SHP77 treated with DMSO at 0.1 percent for 48 hours (cell line): ENCODE measurements around the gene ACAP2.
"Not testable (repeated sequence)": the region's sequence is repeated elsewhere in the genome, so short reads cannot be mapped to it uniquely, and the experiment has no call there.

Source experiments
- DNase-seq: peaks from one replicate; lab custom pipeline; 2025; lab: John Stamatoyannopoulos, UW

The ACAP2 gene

DNA sequence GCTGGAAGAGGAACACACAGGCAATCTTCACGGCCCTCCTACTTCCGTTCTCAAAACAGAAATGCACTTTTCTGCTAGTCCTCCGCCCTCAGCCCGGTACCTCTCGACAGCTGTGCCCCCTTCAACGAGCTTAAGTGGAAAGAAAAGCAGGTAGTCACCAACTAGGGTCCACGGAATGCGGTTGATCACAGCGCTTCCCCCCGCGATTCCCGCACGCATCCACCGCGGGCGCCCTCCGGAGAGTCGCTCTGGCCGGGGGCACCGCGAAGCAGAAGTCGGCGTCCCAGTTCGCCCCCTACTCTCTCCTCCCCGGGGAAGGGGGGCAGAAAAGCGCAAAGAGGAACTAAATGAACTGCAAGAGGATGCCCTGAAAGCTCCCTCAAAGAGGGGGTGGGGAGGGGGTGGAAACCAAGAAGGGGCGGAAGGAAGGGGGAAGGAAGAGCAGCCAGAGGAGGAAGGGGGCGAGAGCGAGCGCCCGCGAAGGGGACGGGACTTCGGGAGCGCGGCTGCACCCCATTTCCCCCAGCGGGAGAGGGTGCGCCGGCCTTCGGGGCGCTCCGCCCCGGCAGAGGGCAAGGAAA, 738 bp downstream of the ACAP2 start:
- DNase-seq = no peak

DNA sequence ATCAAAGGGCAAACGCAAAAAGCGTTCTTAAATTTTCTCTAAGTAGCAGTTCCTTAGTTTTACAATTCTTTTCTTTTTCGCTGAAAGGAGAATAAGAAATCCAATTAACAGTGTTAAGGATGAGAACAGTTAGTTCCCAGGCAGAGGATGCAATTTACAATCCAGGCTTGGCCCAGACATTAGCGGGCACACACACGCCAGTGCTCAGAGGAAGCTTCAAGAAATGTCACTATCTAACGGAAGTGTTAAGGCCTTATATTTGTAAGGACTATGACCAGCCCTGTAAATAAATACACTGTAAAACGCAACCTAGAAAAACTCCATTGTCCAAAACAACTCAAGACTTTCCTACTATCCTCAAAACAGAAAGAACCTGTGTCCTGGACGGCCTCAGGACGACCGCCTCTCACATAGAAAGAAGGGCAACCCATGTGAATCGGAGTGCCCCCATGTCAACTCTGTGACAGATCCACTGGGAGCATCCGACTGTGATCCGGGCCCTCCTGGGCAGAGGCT, 1.3 kb downstream of the ACAP2 start:
- DNase-seq = no peak

DNA sequence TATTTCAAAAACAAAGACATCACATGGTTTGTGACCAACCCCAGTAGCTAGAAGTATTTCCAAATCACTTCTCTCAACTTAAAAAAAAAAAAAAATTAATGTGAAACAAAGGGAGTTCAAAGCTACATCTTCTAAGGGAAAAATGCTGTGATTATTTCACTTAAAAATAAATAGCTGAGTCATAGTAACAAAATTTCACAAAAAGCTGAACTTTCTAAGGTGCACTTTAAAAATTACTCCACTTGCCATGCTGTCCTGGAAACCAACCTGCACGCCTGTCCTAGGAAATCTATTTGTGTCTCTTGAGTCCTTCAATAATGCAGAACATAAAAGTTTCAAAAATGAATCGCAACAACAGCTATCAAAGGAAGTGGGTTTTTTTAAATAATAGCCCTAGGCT, 1.8 kb downstream of the ACAP2 start:
- no peak for DNase-seq

DNA sequence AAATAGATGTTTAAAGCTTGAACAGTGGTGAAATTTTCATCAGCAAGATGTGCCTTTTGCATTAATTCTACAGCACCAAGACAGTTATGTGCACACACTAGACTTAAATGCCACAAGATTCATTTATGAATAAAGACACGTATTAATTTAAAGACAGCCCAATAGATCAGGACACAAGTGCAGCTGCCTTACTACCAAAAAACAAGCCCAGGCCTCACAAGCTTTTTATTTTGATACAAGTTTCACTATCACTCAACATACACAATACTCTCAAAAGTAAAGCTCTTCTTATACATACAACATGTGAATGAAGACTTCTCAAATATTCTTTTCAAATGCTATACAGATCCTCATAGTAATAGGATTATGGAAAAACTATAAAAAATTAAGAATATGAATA, 2.4 kb downstream of the ACAP2 start:
- DNase-seq = no peak

DNA sequence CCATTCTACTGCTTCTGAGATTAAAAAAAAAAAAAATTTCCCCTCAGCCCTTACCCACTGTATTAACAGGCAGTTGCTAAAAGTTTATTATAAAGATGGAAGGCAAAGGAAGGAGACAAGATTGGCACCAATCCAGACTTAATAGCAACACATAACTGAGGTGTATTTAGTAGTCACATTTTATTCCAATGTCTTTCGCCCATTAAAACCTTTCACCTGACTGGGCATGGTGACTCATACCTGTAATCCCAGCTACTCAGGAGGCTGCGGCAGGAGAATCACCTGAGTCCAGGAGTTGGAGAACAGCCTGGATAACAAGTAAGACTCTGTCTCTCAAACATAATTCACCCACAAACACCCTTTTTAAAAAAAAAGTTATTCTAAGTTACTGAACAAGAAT, 4.4 kb downstream of the ACAP2 start:
- DNase-seq = no peak

DNA sequence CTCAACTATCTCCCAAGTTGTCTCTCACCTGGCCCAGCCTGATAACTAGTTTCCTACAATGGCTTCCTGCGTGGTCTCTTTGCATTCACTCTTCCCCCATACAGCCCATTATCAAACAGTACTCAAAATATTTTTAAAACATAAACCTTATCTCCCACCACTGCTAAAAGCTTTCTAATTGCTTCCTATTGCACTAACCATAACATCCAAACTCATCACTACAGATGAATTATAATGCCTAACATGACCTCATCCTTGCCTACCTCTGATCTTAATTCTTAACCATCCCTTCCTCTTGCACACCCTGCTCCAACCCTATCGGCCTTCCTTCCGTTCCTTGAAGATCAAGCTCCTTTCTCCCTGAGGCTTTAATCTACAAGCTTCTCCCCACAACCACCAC, 17.0 kb downstream of the ACAP2 start:
- no peak for DNase-seq

DNA sequence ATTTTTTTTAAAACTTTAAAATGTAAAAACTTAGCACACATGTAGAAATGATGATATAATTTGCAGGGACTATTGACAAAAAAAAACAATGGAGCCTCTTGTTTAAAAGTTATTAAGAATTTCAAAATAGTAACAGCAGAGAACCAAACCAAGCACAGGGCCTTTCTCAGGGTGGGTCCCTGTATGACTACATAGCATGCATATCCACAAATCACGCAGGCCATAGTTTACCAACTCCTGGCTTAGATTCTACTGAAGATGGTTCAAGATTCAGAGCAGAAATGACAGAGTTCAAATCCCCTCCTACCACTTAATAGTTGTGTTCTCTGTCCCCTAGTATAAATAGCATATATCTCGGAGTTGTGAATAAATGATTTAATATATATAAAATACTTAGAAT, 19.0 kb downstream of the ACAP2 start:
- no peak for DNase-seq

DNA sequence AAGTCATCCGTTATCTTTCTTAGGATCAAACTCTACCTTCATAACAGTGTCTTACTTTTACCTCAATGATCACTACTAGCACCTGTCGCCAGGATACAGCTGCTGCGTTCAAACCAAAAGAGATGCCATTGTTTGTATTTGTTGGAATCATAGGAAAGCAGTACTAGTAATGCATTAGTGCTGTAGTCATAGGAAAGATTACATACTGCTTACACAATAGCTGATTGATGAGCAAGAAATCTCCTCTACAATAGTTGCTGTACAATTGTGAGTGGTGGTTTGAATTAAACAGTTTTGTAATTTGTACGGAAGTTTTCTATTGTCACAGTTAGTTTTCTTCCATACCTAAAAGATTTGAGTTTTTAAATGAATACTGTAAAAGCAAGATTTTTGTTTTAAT, 21.4 kb downstream of the ACAP2 start:
- DNase-seq = no peak

DNA sequence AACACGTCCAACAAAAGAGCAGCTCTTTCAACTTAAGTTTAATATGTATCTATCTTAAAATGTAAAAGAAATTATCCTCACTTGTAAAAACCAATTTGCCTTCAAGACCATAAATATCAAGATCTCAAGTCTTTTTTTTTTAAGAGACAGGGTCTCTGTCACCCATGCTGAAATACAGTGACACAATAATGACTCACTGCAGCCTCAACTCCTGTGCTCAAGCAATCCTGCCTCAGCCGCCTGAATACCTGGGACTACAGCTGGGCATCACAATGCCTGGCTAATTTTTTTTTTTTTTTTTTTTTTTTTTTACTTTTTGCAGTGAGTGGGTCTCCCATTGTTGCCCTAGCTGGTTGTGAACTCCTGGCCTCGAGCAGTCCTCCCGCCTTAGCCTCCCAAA, 26.0 kb downstream of the ACAP2 start:
- DNase-seq = no peak

DNA sequence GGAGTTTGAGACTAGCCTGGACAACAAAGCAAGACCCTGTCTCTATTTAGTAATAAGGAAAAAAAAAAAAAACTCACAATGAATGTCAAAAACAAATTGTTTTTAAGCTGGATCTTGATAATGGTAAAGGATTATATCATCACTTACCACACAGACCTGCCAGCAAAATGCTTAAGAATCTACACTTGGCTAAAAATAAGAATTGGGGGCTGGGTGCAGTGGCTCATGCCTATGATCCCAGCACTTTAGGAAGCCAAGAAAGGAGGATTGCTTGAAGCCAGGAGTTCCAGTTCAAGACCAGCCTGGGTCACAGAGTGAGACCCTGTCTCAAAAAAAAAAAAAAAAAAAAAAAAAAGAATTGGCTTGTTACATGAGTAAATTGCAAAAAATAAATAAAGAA, 31.0 kb downstream of the ACAP2 start:
- DNase-seq = no peak

DNA sequence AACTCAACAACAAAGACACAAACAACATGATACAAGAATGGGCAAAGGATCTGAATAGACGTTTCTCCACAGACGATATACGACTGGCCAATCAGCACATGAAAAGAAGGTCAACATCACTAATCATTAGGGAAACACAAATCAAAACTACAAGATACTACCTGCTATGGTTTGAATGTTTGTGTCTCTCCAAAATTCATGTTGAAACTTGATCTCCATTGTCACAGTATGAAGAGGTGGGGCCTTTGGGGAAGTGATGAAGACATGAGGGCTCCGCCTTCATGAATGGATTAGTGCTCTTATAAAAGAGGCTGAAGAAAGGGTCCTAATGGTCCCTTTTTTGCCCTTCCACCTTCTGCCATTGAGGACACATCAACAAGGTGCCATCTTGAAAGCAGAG, 32.3 kb downstream of the ACAP2 start:
- DNase-seq = no peak

DNA sequence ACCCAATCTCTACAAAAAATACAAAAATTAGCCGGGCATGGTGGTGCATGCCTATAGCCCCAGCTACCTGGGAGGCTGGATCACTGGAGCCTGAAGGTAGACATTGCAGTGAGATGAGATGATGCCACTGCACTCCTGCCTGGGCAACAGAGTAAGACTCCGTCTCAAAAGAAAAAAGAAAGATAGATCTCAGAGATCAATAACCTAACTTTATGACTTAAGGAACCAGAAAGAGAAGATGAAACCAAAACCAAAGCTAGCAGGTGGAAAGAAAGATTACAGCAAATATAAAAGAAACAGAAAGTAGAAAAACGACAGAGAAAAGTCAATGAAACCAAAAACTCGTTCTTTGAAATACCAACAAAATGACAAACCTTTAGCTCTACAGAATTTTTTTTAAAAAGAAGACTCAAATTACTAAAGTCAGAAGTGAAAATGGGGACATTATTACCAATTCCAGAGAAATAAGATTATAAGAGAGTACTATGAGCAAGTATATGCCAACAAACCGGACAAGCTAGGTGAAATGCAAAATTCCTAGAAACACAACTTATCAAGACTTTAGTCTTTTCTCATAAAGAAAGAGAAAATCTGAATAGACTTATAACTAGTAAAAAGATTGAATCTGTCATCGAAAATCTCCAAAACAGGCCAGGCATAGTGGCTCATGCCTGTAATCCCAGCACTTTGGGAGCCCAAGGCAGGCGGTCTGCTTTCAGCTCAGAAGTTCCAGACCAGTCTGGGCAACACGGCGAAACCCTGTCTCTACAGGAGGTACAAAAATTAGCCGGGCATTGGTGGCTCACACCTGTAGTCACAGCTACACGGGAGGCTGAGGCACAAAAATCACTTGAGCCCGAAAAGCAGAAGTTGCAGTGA, 35.0 kb downstream of the ACAP2 start:
- no peak for DNase-seq

DNA sequence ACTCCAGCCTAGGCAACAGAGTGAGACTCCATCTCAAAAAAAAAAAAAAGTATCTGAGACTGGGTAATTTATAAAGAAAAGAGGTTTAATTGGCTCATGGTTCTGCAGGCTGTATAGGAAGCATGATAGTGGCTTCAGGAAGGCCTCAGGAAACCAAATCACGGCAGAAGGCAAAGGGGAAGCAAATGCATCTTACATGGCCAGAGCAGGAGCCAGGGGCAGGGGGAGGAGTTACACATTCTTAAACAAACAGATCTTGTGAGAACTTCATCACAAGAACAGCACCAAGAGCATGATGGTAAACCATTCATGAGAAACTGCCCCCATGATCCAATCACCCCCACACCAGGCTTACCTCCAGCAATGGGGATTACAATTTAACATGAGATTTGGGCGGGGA, 37.2 kb downstream of the ACAP2 start:
- no peak for DNase-seq

DNA sequence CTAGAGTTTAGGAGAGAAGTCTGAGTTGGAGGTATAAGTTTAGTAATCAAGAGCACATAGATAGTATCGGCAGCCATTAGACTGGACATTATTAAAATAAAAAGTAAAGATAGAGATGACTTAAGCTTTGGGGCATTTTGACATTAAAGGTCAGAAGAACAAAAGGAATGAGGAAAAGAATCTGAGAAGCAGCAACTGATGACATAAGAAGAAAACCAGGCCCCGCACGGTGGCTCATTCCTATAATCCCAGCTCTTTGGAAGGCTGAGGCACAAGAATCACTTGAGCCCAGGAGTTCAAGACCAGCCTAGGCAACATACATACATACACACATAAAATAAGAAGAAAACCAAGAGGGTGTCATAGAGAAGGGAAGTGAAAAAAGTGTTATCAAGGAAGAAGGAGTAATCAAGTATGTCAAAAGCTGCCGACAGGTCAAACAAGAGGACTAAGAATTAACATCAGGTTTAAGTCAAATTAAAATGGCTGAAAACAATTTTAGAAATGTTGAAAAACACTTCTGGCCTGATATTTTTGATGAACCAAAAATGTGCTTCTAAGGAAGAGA, 38.9 kb downstream of the ACAP2 start:
- no peak for DNase-seq

DNA sequence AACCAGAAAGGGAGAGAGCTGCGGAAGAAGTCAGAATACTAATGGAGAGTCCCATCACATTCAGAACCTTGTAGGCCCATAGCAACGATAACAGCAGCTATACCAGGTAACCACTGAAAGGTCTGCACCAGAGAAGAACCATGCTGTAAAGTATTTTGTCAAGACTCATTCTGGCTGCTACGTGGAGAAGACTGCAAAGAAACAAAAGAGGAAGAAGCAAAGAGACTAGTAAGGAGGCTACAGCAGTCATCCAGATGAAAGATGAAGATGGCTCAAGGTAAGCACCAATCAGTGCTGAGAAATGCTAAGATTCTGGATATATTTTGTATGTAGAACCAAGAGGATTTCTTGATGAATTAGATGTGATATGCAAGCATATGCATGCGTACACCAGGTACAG, 39.6 kb downstream of the ACAP2 start:
- no peak for DNase-seq

DNA sequence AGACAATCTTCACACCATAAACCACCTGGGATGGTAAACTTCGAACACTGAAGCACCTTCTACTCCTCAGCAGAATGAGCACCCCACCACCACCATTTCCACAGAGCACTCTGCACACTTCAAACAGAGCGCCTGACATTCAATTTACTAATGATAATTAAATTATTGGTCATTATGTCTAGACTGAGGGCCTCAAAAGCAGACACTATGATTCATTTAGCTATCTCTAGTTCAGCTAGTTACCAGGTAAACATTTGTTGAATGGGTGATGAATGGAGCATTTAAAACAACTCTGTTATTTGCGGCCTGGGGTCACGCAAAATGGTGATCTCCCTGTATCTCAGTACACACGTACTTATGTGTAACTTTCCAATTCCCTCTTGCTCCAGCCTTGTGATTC, 40.9 kb downstream of the ACAP2 start:
- DNase-seq = no peak

DNA sequence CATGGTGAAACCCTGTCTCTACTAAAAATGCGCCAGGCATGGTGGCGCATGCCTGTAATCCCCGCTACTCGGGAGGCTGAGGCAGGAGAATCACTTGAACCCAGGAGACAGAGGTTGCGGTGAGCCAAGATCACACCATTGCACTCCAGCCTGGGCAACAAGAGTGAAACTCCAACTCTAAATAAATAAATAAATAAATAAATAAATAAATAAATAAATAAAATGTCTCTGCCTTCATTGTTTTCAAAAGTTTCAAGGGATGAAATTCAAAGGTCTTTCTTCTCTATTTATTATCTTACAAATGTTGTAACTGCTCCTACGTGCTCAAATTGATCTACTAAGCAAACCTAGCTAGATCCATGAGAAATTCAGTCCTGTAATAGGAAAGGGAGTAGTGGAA, 44.4 kb downstream of the ACAP2 start:
- DNase-seq = not testable (repeated sequence)

DNA sequence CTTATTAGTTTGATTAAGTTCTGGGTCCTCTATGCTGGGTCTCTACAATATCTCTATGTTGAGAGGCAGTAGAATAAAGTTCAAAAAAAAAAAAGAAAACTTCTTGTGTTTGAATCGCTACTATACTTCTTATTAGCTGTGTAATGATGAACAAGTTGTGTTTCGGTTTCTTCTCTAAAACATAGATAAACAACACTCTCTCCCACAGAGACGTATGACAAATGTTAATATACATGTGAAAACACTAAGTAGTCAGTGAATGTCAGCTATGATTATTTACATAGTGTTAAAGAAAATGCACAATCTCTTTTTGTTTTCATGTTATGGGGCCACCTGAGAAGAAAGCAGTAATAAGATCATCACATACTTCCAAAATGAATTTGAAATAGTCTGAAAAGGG, 45.3 kb downstream of the ACAP2 start:
- no peak for DNase-seq

DNA sequence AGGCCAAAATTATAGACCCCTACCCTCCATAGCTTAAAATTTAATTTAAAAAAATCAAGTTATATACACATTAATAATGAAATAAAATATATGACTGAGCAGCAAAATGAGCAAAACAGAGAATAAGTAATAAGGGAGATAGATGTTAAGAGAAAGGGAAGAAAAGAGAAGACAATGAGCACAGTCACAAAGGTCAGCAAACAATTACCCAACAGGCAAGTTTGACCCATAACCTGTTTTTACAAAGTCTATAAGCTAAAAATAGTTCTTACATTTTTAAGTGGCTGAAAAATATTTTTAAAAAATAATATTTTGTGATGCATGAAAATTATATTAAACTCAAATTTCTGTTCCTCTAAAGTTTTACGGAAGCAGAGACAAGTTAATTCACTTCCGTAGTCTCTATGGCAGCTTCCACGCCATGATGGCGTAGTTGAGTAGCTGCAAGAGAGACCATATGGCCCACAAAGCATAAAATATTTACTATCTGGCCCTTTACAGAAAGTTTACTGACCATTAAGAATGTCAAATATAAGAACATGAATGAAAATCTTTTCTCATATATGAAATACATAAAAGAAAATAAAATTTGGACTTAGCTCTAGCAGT, 47.5 kb downstream of the ACAP2 start:
- DNase-seq = no peak

DNA sequence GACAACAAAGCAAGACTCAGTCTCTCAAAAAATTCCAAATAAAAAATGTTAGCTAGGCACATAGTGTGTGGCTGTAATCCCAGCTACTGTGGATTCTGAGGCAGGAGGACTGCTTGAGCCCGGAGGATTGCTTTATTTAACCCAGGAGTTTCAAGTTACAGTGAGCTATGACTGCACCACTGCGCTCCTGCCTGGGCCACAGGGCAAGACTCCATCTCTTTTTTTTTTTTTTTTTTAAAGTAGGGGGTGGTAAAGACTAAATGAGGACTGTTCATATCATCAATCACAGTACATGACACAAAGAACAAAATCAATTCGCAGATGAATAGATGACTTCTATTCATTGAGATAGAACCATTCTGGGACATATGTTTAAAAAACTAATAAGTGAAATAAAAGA, 48.1 kb downstream of the ACAP2 start:
- no peak for DNase-seq

DNA sequence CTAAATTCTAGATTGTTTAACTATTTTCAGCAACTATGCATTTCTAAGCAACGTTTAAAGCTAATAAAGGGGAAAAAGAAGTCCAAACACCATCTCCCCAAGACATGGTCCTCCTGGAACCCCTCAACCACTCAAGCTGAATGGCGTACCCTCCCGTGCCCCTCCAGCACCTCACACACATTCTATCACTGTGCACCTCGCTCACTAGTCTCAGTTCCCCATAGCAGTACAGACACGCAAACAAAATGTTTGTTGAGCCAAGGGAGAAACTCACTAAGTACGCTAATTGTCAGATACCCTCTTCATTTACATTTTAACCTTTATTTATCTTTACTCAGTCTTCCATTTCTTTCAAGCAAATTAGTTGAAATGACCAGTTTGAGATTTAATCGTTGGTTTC, 48.8 kb downstream of the ACAP2 start:
- no peak for DNase-seq

DNA sequence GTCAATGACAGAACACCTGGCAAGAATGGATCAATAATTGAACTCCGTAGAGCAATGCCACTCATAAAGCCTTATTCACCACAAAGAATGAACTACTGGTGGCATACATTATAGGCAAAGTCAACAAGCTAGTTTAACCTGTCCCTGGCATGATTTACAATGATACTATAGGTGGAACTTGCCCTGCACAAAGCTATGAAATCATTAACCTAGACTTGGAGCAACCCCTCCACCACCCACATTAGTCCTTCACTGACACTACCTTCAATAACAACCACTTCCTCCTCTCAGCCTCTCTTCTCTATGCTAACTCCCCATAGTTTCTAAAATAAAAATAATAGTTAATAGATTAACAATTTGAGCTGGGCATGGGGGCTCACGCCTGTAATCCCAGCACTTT, 54.4 kb downstream of the ACAP2 start:
- no peak for DNase-seq

DNA sequence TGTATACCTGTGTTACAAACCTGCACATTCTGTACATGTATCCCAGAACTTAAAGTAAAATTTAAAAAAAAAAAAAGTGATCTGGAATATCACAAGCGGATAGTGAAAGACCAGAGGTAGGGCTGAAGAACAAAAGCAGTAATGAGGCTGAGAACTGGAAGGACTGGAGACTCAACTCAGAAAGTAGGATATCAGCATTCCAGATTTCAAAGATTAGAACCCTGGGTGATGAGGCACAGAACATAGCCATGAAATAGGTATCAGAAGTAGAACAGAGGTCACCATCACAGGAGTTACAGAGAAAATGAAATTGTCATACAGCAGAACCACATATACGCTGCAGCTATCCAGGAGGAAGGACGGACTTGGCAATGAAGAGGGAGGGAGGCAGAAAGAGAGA, 56.1 kb downstream of the ACAP2 start:
- no peak for DNase-seq
